HEK293 (cell line): ENCODE data around the gene GZF1.

Source experiments
- CTCF ChIA-PET: fragments of 350-600 bp; formaldehyde crosslinking; extraction: SDS; loops from one replicate; lab custom pipeline; 2021; ENCODE audit warnings: antibody characterized with exemption; lab: Yijun Ruan, JAX
- POLR2A ChIA-PET: fragments of 300-600 bp; formaldehyde crosslinking; extraction: SDS; loops from one replicate; lab custom pipeline; 2020; ENCODE audit warnings: antibody characterized with exemption, inconsistent platforms; lab: Yijun Ruan, JAX
- H3K27ac ChIP-seq: fragments of 200-500 bp; sonication (Bioruptor generic); 2 replicates; pipeline ENCODE4 v1.5.1; 2014; ENCODE audit warnings: low read depth, low read length, control low read depth, inconsistent platforms; ENCODE audit errors: extremely low read depth
- H3K36me3 ChIP-seq, 2 experiments: fragments of 200-500 bp in 1 of 2; sonication (Bioruptor generic) in 1 of 2; 1 replicate in 1 of 2; 2 replicates in 1 of 2; pipeline ENCODE4 v1.5.1; 2014 to 2017; ENCODE audit warnings: inconsistent platforms in 2 of 2, low read length in 2 of 2; ENCODE audit not compliant: control insufficient read depth in 2 of 2, insufficient read depth in 1 of 2
- H3K4me1 ChIP-seq: fragments of 200-500 bp; sonication (Bioruptor generic); 2 replicates; pipeline ENCODE4 v1.5.1; 2014; ENCODE audit warnings: mild to moderate bottlenecking, low read length, inconsistent platforms; ENCODE audit not compliant: control insufficient read depth, insufficient read depth
- H3K4me3 ChIP-seq: 2 replicates; pipeline ENCODE4 v1.5.1; 2011; ENCODE audit warnings: low read depth, mild to moderate bottlenecking, control low read depth, low read length, moderate library complexity
- H3K9me3 ChIP-seq: fragments of 200-500 bp; sonication (Bioruptor generic); 2 replicates; pipeline ENCODE4 v1.5.1; 2014; ENCODE audit warnings: low read depth, low read length, inconsistent platforms; ENCODE audit not compliant: control insufficient read depth, insufficient read depth
- BCL11A ChIP-seq: fragments of 450-650 bp; formaldehyde crosslinking; IDR thresholded peaks from 2 replicates; pipeline ENCODE4 v1.5.1; 2016; ENCODE audit warnings: low read depth, missing biosample characterization, missing genetic modification characterization
- EGR2 ChIP-seq: fragments of 450-650 bp; formaldehyde crosslinking; IDR thresholded peaks from 2 replicates; pipeline ENCODE4 v1.5.1; 2016; ENCODE audit warnings: low read depth, missing biosample characterization, missing genetic modification characterization
- GFI1B ChIP-seq: fragments of 450-650 bp; formaldehyde crosslinking; IDR thresholded peaks from 2 replicates; pipeline ENCODE4 v1.5.1; 2016; ENCODE audit warnings: missing biosample characterization, missing genetic modification characterization
- GLI2 ChIP-seq: fragments of 450-650 bp; formaldehyde crosslinking; IDR thresholded peaks from 2 replicates; pipeline ENCODE4; 2017; ENCODE audit warnings: missing biosample characterization, missing genetic modification characterization, low read depth, borderline replicate concordance
- KLF10 ChIP-seq: fragments of 450-650 bp; IDR thresholded peaks from 2 replicates; pipeline ENCODE4 v1.5.1; 2018; ENCODE audit warnings: missing biosample characterization, mild to moderate bottlenecking, missing genetic modification characterization
- KLF16 ChIP-seq: fragments of 450-650 bp; formaldehyde crosslinking; IDR thresholded peaks from 2 replicates; pipeline ENCODE4 v1.5.1; 2017; ENCODE audit warnings: missing biosample characterization, missing genetic modification characterization
- KLF8 ChIP-seq: fragments of 450-650 bp; formaldehyde crosslinking; IDR thresholded peaks from 2 replicates; pipeline ENCODE4 v1.5.1; 2016; ENCODE audit warnings: missing biosample characterization, missing genetic modification characterization
- MEIS1 ChIP-seq: sonication (generic); formaldehyde crosslinking; IDR thresholded peaks from 2 replicates; pipeline ENCODE4 v1.8.1; 2022; ENCODE audit warnings: missing genetic modification reagents, mild to moderate bottlenecking, borderline replicate concordance
- OSR2 ChIP-seq: fragments of 450-650 bp; formaldehyde crosslinking; IDR thresholded peaks from 2 replicates; pipeline ENCODE4 v1.5.1; 2016; ENCODE audit warnings: missing biosample characterization, missing genetic modification characterization
- ZEB2 ChIP-seq: fragments of 450-650 bp; formaldehyde crosslinking; IDR thresholded peaks from 2 replicates; pipeline ENCODE4 v1.5.1; 2016; ENCODE audit warnings: missing biosample characterization, missing genetic modification characterization
- ZFP69B ChIP-seq: fragments of 450-650 bp; formaldehyde crosslinking; IDR thresholded peaks from 2 replicates; pipeline ENCODE4 v1.5.1; 2016; ENCODE audit warnings: missing biosample characterization, missing genetic modification characterization
- ZNF132 ChIP-seq: fragments of 450-650 bp; formaldehyde crosslinking; IDR thresholded peaks from 2 replicates; pipeline ENCODE4 v1.5.1; 2017; ENCODE audit warnings: missing biosample characterization, missing genetic modification characterization, borderline replicate concordance
- ZNF223 ChIP-seq: fragments of 450-650 bp; formaldehyde crosslinking; IDR thresholded peaks from 2 replicates; pipeline ENCODE4 v1.5.1; 2016; ENCODE audit warnings: missing biosample characterization, missing genetic modification characterization
- ZNF274 ChIP-seq, 2 experiments: fragments of 200-500 bp in 1 of 2; fragments of 450-650 bp in 1 of 2; sonication (Bioruptor generic) in 1 of 2; formaldehyde crosslinking in 1 of 2; IDR thresholded peaks; 2 replicates each; pipeline versions ENCODE4 v1.5.1 to v1.6.1; 2014 to 2016; ENCODE audit warnings: borderline replicate concordance in 1 of 2, inconsistent platforms in 1 of 2, low read length in 1 of 2, missing biosample characterization in 1 of 2, missing genetic modification characterization in 1 of 2
- ZNF311 ChIP-seq: fragments of 450-650 bp; formaldehyde crosslinking; IDR thresholded peaks from 2 replicates; pipeline ENCODE4 v1.5.1; 2017; ENCODE audit warnings: missing biosample characterization, missing genetic modification characterization, borderline replicate concordance
- ZNF335 ChIP-seq: fragments of 450-650 bp; formaldehyde crosslinking; conservative IDR thresholded peaks from 2 replicates; pipeline ENCODE4 v1.5.1; 2016; ENCODE audit warnings: missing biosample characterization, missing genetic modification characterization
- ZNF341 ChIP-seq: fragments of 450-650 bp; formaldehyde crosslinking; IDR thresholded peaks from 2 replicates; pipeline ENCODE4; 2016; ENCODE audit warnings: low read depth, missing biosample characterization, missing genetic modification characterization
- ZNF48 ChIP-seq: fragments of 450-650 bp; formaldehyde crosslinking; IDR thresholded peaks from 2 replicates; pipeline ENCODE4 v1.5.1; 2016; ENCODE audit warnings: missing biosample characterization, missing genetic modification characterization
- ZNF548 ChIP-seq: fragments of 450-650 bp; formaldehyde crosslinking; IDR thresholded peaks from 2 replicates; pipeline ENCODE4 v1.5.1; 2016; ENCODE audit warnings: missing biosample characterization, missing genetic modification characterization
- ZNF560 ChIP-seq: fragments of 450-650 bp; formaldehyde crosslinking; IDR thresholded peaks from 2 replicates; pipeline ENCODE4 v1.5.1; 2017; ENCODE audit warnings: missing biosample characterization, missing genetic modification characterization, borderline replicate concordance
- ZNF561 ChIP-seq: fragments of 450-650 bp; IDR thresholded peaks from 2 replicates; pipeline ENCODE4 v1.5.1; 2018; ENCODE audit warnings: missing biosample characterization, missing genetic modification characterization, borderline replicate concordance
- ZNF660 ChIP-seq: fragments of 450-650 bp; IDR thresholded peaks from 2 replicates; pipeline ENCODE4 v1.5.1; 2018; ENCODE audit warnings: missing biosample characterization, mild to moderate bottlenecking, missing genetic modification characterization
- TF ChIP-seq, protein P1 (sequence below): fragments of 450-650 bp; formaldehyde crosslinking; IDR thresholded peaks from 2 replicates; pipeline ENCODE4 v1.5.1; 2016; ENCODE audit warnings: missing biosample characterization, missing genetic modification characterization
- TF ChIP-seq, protein P2 (sequence below): fragments of 450-650 bp; formaldehyde crosslinking; IDR thresholded peaks from 2 replicates; pipeline ENCODE4 v1.5.1; 2016; ENCODE audit warnings: missing biosample characterization, missing genetic modification characterization
- TF ChIP-seq, protein P3 (sequence below): fragments of 450-650 bp; formaldehyde crosslinking; IDR thresholded peaks from 2 replicates; pipeline ENCODE4 v1.5.1; 2016; ENCODE audit warnings: missing biosample characterization, missing genetic modification characterization

GZF1 gene

DNA sequence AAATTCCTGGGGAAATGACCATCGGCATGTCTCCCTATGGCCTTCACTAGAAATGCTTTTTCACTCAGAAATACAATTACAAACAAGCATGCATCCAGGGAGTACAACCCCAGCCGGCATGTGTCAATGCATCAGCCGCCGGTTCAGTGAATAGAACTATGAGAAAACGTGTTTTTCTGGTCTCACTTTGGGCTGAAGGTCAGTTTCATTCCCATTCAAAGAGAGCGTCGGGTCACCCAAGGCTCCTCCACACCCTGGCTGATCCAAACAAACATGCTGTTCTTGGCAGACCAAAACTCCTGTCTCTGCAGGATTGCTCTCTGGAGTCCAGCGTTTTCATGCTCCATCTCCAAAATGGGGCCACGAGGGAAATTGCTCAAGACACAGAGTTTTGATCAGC is 46.9 kb upstream of the GZF1 start:
- H3K4me3 ChIP-seq = no peak overlapping the region
- POLR2A ChIA-PET = no interaction called here
- TF ChIP-seq ZNF335 (no peak), ZFP69B (tag by site-specific recombination) (no peak), ZNF132 (tag by site-specific recombination) (no peak), EGR2 (tag by site-specific recombination) (no peak)
- TF ChIP-seq, protein P1, sequence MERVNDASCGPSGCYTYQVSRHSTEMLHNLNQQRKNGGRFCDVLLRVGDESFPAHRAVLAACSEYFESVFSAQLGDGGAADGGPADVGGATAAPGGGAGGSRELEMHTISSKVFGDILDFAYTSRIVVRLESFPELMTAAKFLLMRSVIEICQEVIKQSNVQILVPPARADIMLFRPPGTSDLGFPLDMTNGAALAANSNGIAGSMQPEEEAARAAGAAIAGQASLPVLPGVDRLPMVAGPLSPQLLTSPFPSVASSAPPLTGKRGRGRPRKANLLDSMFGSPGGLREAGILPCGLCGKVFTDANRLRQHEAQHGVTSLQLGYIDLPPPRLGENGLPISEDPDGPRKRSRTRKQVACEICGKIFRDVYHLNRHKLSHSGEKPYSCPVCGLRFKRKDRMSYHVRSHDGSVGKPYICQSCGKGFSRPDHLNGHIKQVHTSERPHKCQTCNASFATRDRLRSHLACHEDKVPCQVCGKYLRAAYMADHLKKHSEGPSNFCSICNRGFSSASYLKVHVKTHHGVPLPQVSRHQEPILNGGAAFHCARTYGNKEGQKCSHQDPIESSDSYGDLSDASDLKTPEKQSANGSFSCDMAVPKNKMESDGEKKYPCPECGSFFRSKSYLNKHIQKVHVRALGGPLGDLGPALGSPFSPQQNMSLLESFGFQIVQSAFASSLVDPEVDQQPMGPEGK = no peak
- TF ChIP-seq, all 188 proteins: peak for 0
- Histone ChIP-seq H3K36me3 (no peaks in the 10 kb centered on the region), H3K27ac (no peak overlapping the region), H3K4me1 (no peaks in the 10 kb centered on the region), H3K9me3 (no peaks in the 10 kb centered on the region)
- CTCF ChIA-PET = no interaction called here

DNA sequence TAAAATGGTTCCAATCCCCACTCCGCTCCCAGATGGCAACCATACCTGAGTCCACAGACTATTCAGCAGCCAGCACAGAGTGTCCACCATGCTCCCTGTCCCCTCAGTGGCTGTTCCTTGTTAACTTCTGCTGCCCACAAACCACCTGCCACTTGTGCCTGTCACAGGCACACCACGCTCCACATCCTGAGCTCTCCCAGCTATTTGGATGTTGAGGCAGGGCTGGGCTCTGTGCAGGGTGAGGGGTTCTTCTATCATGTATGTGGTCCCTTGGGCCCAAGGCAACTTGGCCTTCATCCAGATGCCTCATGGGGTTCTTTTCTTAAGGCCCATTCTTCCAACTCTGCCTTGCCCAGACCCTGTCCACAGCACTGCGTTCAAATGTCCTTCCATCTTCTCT is 45.4 kb upstream of the GZF1 start:
- H3K27ac ChIP-seq = no peak overlapping the region
- TF ChIP-seq ZNF311 (tag by site-specific recombination) (no peak), KLF10 (tag by site-specific recombination) (no peak), ZNF341 (no peak), ZEB2 (tag by site-specific recombination) (no peak), ZNF561 (no peak), MEIS1 (CRISPR knock-in tag) (no peak), KLF8 (tag by site-specific recombination) (no peak), GFI1B (no peak), ZNF274 (IDR thresholded peaks at IDR 0.05; ENCODE audit: low read length) (no peak), ZNF274 (tag by site-specific recombination; IDR thresholded peaks at IDR 0.05; ENCODE audit: borderline replicate concordance) (no peak), ZNF560 (tag by site-specific recombination) (no peak), OSR2 (no peak), ZNF223 (tag by site-specific recombination) (no peak), KLF16 (tag by site-specific recombination) (no peak), ZNF48 (tag by site-specific recombination) (no peak), ZNF660 (tag by site-specific recombination) (no peak), ZNF548 (tag by site-specific recombination) (no peak), GLI2 (no peak), BCL11A (tag by site-specific recombination) (no peak)
- TF ChIP-seq, protein P2, sequence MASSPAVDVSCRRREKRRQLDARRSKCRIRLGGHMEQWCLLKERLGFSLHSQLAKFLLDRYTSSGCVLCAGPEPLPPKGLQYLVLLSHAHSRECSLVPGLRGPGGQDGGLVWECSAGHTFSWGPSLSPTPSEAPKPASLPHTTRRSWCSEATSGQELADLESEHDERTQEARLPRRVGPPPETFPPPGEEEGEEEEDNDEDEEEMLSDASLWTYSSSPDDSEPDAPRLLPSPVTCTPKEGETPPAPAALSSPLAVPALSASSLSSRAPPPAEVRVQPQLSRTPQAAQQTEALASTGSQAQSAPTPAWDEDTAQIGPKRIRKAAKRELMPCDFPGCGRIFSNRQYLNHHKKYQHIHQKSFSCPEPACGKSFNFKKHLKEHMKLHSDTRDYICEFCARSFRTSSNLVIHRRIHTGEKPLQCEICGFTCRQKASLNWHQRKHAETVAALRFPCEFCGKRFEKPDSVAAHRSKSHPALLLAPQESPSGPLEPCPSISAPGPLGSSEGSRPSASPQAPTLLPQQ = no peak
- TF ChIP-seq, protein P3, sequence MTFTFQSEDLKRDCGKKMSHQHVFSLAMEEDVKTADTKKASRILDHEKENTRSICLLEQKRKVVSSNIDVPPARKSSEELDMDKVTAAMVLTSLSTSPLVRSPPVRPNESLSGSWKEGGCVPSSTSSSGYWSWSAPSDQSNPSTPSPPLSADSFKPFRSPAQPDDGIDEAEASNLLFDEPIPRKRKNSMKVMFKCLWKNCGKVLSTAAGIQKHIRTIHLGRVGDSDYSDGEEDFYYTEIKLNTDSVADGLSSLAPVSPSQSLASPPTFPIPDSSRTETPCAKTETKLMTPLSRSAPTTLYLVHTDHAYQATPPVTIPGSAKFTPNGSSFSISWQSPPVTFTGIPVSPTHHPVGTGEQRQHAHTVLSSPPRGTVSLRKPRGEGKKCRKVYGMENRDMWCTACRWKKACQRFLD = no peak
- CTCF ChIA-PET = interaction anchor here (0.6 kb wide), 1 partner anchor 14 kb away, joined by 3 read pairs; no protein-coding TSS in a partner anchor
- no peak overlapping the region for H3K4me3 ChIP-seq
- H3K4me1 ChIP-seq = no peaks in the 10 kb centered on the region
- H3K9me3 ChIP-seq = no peaks in the 10 kb centered on the region
- POLR2A ChIA-PET = no interaction called here
- H3K36me3 ChIP-seq = no peaks in the 10 kb centered on the region
